GM12875 (cell line): ENCODE results near the gene TSPEAR.

Source experiments
- H3K4me3 ChIP-seq: one replicate; pipeline ENCODE4 v1.5.1; 2011; ENCODE audit warnings: low read depth, low read length, control low read depth
- TF ChIP-seq, protein P1 (sequence below): IDR thresholded peaks from 2 replicates; pipeline ENCODE4 v1.5.1; 2011; ENCODE audit warnings: low read depth, mild to moderate bottlenecking, control low read depth, inconsistent platforms, low read length, moderate library complexity, borderline replicate concordance; ENCODE audit not compliant: insufficient read depth

TSPEAR gene

DNA sequence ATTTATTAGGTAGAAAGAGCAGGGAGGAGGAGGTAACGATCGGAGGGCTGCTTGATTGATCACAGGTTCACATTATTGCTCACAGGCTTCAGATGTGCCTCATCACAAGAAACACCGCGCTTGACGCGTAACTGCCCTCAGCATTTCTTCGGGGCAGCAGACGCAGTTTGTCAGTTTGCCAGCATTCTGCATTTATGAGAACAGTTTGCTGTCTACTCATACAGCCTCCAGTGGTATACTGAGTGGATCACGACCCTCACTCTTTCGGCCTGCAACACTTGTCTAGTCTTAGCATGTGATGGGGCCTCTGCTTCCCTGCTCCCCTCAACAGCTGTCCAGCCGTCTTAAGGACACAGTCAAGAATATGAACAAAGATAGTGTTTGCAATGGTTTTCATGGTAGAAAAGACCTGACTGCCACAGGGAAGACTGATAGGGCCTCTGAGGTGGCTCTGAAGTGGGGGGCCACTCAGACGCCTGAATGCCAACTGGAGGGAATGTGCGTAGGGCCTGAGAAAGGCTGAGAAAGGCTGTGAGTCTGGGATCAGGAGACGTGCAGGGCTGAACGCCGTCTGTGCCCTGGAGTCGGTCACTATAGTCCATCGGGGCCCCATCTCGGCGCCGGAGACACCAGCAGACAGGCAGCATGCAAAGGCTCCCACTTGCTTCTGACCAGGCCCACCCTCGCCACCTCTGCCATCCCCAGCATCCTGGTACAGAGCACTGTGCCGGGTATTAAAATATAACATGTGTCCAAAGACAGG is 45.2 kb upstream of the TSPEAR start:
- no peak overlapping the region for H3K4me3 ChIP-seq
- TF ChIP-seq, protein P1, sequence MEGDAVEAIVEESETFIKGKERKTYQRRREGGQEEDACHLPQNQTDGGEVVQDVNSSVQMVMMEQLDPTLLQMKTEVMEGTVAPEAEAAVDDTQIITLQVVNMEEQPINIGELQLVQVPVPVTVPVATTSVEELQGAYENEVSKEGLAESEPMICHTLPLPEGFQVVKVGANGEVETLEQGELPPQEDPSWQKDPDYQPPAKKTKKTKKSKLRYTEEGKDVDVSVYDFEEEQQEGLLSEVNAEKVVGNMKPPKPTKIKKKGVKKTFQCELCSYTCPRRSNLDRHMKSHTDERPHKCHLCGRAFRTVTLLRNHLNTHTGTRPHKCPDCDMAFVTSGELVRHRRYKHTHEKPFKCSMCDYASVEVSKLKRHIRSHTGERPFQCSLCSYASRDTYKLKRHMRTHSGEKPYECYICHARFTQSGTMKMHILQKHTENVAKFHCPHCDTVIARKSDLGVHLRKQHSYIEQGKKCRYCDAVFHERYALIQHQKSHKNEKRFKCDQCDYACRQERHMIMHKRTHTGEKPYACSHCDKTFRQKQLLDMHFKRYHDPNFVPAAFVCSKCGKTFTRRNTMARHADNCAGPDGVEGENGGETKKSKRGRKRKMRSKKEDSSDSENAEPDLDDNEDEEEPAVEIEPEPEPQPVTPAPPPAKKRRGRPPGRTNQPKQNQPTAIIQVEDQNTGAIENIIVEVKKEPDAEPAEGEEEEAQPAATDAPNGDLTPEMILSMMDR = no peak

GRCh38 chr21:44755227-44755626 is 43.9 kb upstream of the TSPEAR start:
- no peak overlapping the region for H3K4me3 ChIP-seq

DNA sequence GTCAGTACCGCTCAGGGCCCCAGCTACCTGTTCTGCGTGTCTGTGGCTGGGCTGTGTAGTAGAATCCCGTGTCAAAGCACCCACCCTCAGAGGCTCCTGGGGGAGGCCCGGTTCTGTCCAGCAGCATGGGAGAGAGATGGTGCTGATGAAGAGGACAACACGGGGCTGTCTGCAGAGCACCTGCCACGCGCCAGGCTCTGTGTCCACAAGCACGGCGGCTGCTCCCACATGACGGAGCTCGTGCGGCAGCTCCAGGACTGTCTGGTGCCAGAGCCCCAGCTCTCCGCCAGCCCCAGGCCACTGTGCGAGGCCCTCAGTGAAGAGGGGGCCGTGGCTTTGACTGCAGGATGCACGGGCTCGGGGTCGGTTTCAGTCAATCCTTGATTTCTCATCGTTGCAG is 42.0 kb upstream of the TSPEAR start:
- TF ChIP-seq, protein P1 = no peak
- H3K4me3 ChIP-seq = no peak overlapping the region

More at GRCh38 chr21:44755227-44755626, 43.9 kb upstream of the TSPEAR start:
- TF ChIP-seq, protein P1 = no peak

- TF ChIP-seq, protein P1 = no peak
- no peak overlapping the region for H3K4me3 ChIP-seq
Observed at GRCh38 chr21:44752671-44753235, 41.4 kb upstream of the TSPEAR start.

- H3K4me3 ChIP-seq = no peak overlapping the region
- TF ChIP-seq, protein P1 = no peak
Observed at GRCh38 chr21:44751799-44752636, 40.6 kb upstream of the TSPEAR start.

- H3K4me3 ChIP-seq = no peak overlapping the region
- TF ChIP-seq, protein P1 = no peak
Observed at GRCh38 chr21:44751186-44751798, 39.9 kb upstream of the TSPEAR start.
